ENCODE measurements around the gene ENAH. TPM values are rescaled to one million over a fixed set of nuclear protein-coding genes. Genes with fewer than 3 reads are reported as not detected.

The ENAH gene
- total and polyA plus RNA-seq, 9 of the 15 experiments (the other 6 are each of a cell fraction or from before 2014, with no cell fraction given), result 0.03 to 1.2 (median 0.15) TPM

DNA sequence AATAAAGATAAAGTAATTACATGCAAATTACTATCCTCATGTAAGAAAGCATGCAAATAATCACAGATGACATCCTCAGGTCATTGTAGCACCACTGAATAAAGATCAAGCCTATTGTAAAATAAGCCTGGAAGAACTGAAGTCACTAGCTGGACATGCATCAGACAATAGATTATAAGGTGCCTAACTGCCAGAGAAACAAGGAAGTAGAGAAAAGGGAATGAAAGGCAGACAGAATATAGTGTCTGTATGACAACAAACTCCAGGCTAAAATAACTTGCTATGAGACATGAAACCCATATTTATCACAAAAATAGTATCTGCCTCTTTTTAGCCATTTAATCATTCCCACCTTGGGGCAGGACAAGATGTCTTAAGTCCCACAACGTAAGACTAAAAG, 108.7 kb downstream of the ENAH start (continued):
- TF ChIP-seq XRCC4 (IDR thresholded peaks at IDR 0.05; ENCODE audit: extremely low read depth, insufficient read depth, insufficient read length) (no peak), HMG20A (CRISPR knock-in tag; conservative IDR thresholded peaks at IDR 0.05) (no peak), ZNF134 (CRISPR knock-in tag; conservative IDR thresholded peaks at IDR 0.05) (no peak), ZBTB26 (CRISPR knock-in tag; IDR thresholded peaks at IDR 0.05) (no peak)
- TF ChIP-seq, protein P1, sequence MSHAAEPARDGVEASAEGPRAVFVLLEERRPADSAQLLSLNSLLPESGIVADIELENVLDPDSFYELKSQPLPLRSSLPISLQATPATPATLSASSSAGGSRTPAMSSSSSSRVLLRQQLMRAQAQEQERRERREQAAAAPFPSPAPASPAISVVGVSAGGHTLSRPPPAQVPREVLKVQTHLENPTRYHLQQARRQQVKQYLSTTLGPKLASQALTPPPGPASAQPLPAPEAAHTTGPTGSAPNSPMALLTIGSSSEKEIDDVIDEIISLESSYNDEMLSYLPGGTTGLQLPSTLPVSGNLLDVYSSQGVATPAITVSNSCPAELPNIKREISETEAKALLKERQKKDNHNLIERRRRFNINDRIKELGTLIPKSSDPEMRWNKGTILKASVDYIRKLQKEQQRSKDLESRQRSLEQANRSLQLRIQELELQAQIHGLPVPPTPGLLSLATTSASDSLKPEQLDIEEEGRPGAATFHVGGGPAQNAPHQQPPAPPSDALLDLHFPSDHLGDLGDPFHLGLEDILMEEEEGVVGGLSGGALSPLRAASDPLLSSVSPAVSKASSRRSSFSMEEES (CRISPR knock-in tag; IDR thresholded peaks at IDR 0.05), result no peak

DNA sequence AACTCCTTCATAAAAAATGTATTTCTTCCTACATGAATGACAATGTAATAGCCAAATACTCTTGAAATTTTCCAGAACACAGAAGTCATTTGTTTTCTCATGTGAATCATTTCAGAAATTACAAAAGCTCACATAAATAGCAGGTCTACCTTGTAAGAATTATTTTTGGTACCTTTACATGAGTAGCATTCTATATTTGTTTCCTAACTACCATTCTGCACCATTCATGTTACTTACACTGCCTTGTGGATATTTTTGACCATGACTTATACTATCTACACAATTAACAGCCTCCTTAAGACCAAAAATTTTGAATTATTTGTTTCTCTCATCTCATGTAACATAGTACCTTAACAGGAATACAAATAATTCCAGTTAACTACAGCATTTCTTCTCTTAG, 109.6 kb downstream of the ENAH start:
- ATAC-seq, result no peak
- H3K4me3 ChIP-seq, result no peak overlapping the region
- no peak overlapping the region for H3K9ac ChIP-seq (ENCODE audit: insufficient read depth in 1 of 2, low read depth in 2 of 2, low read length in 2 of 2)
- no peak overlapping the region for H2AFZ ChIP-seq (ENCODE audit: low read depth, low read length)
- no peaks in the 10 kb centered on the region for H3K4me1 ChIP-seq (replicated peaks in 1 of 2; ENCODE audit: control insufficient read depth in 2 of 2, insufficient read depth in 2 of 2, low read length in 2 of 2)
- no peaks in the 10 kb centered on the region for H3K9me1 ChIP-seq (ENCODE audit: control insufficient read depth, insufficient read depth, low read length)
- no peak overlapping the region for H3K4me2 ChIP-seq (ENCODE audit: insufficient read depth, low read length)
- DNase-seq (ENCODE audit: extremely low read depth in 1 of 4, low spot score in 3 of 4), result no peak
- H3K27ac ChIP-seq (ENCODE audit: extremely low read depth, low read depth, low read length), result no peak overlapping the region
- peaks cover 10 to 23% of the 10 kb centered on the region in 2 experiments; a peak in 4 of 5 replicates for H3K27me3 ChIP-seq (ENCODE audit: control insufficient read depth in 2 of 2, insufficient read depth in 2 of 2, low read length in 2 of 2)
- FAIRE-seq, result no peak
- H3K9me3 ChIP-seq (replicated peaks; ENCODE audit: control insufficient read depth, insufficient read depth, low read depth, low read length), result no peaks in the 10 kb centered on the region
- no peaks in the 10 kb centered on the region for H3K79me2 ChIP-seq (ENCODE audit: control insufficient read depth, insufficient read depth, low read length)
- in situ Hi-C loops (cut with MboI), result no loop called here
- ChIA-PET POLR2A (no interaction called here), CTCF (ENCODE audit: low intra/inter-chr PET ratio) (no interaction called here)
- no peaks in the 10 kb centered on the region for H4K20me1 ChIP-seq (replicated peaks; ENCODE audit: control insufficient read depth, insufficient read depth, low read length)
- intact Hi-C loops (cut with micrococcal nuclease), result no loop called here
- no peaks in the 10 kb centered on the region for H3K36me3 ChIP-seq (ENCODE audit: control insufficient read depth, insufficient read depth, low read length)
- no peak for TF ChIP-seq HDAC2 (IDR thresholded peaks at IDR 0.05)
- no peak for TF ChIP-seq BACH1 (tag; IDR thresholded peaks at IDR 0.05)
- TF ChIP-seq GATAD2B (IDR thresholded peaks at IDR 0.05; ENCODE audit: borderline replicate concordance), result no peak
- no peak for TF ChIP-seq MECOM (CRISPR knock-in tag; IDR thresholded peaks at IDR 0.05)
- no peak for TF ChIP-seq ZNF217 (CRISPR knock-in tag; IDR thresholded peaks at IDR 0.05)
- TF ChIP-seq BRD9 (IDR thresholded peaks at IDR 0.05; ENCODE audit: low read depth, partially characterized antibody), result no peak
- TF ChIP-seq CHD4 (IDR thresholded peaks at IDR 0.05; ENCODE audit: insufficient read depth, insufficient replicate concordance, low read depth, low read length, poor library complexity, severe bottlenecking), result no peak
- TF ChIP-seq TAF9B (IDR thresholded peaks at IDR 0.05; ENCODE audit: partially characterized antibody), result no peak
- no peak for TF ChIP-seq ZNF707 (CRISPR knock-in tag; conservative IDR thresholded peaks at IDR 0.05)
- TF ChIP-seq HNRNPLL (IDR thresholded peaks at IDR 0.05; ENCODE audit: low read depth, low read length, poor library complexity, severe bottlenecking), result no peak
- BruUV-seq (replicated peaks), result no TSS peak
